GM23338 (cell line): ENCODE results near the gene COL18A1.

Experiments used
- CREB1 ChIP-seq: fragments of 250-450 bp; sonication (Bioruptor Pico); IDR thresholded peaks from 2 replicates; pipeline ENCODE4 v1.5.0; 2020; ENCODE audit warnings: low read depth, mild to moderate bottlenecking, moderate library complexity
- ETS1 ChIP-seq: IDR thresholded peaks from 2 replicates; pipeline ENCODE4 v1.6.1; 2016; ENCODE audit warnings: antibody characterized with exemption
- EZH2 ChIP-seq: fragments of 200-600 bp; sonication (generic); IDR thresholded peaks from one replicate; pipeline ENCODE4 v1.8.0; 2017; ENCODE audit warnings: antibody characterized with exemption, mild to moderate bottlenecking, low read depth; ENCODE audit not compliant: unreplicated experiment
- EZH2phosphoT487 ChIP-seq: fragments of 200-600 bp; sonication (generic); IDR thresholded peaks from one replicate; pipeline ENCODE4 v1.8.1; 2018; ENCODE audit warnings: antibody characterized with exemption; ENCODE audit not compliant: unreplicated experiment
- NANOG ChIP-seq: IDR thresholded peaks from 2 replicates; pipeline ENCODE4 v1.6.1; 2016; ENCODE audit warnings: antibody characterized with exemption, borderline replicate concordance
- POLR2AphosphoS5 ChIP-seq: IDR thresholded peaks from 2 replicates; pipeline ENCODE4 v1.6.1; 2016; ENCODE audit warnings: antibody characterized with exemption, low read depth
- REST ChIP-seq: IDR thresholded peaks from one replicate; pipeline ENCODE4 v1.6.1; 2018; ENCODE audit warnings: antibody characterized with exemption; ENCODE audit not compliant: unreplicated experiment
- STAT1 ChIP-seq: IDR thresholded peaks from one replicate; pipeline ENCODE4 v1.6.1; 2016; ENCODE audit warnings: antibody characterized with exemption; ENCODE audit not compliant: unreplicated experiment
- ZNF114 ChIP-seq: fragments of 250-450 bp; sonication (Bioruptor Pico); IDR thresholded peaks from 2 replicates; pipeline ENCODE4 v1.5.0; 2020; ENCODE audit warnings: mild to moderate bottlenecking, moderate library complexity
- ZNF331 ChIP-seq: fragments of 250-450 bp; sonication (Bioruptor Pico); IDR thresholded peaks from 2 replicates; pipeline ENCODE4 v1.5.0; 2020; ENCODE audit warnings: low read depth, mild to moderate bottlenecking, moderate library complexity
- TF ChIP-seq, protein P1 (sequence below), 2 experiments: fragments of 200-600 bp in 1 of 2; sonication (generic) in 1 of 2; conservative IDR thresholded peaks; 2 replicates each; pipeline versions ENCODE4 v1.5.1 to v1.6.1; 2016 to 2017; ENCODE audit warnings: antibody characterized with exemption in 2 of 2, low read depth in 2 of 2, mild to moderate bottlenecking in 2 of 2, moderate library complexity in 1 of 2

GRCh38 chr21:45430521-45431501, 25.8 kb downstream of the COL18A1 start:
- TF ChIP-seq EZH2phosphoT487 (no peak), POLR2AphosphoS5 (no peak), CREB1 (CRISPR knock-in tag) (no peak), REST (no peak), EZH2 (no peak), ETS1 (no peak), ZNF331 (CRISPR knock-in tag) (no peak), ZNF114 (CRISPR knock-in tag) (no peak), NANOG (no peak), STAT1 (no peak)
- TF ChIP-seq, protein P1, sequence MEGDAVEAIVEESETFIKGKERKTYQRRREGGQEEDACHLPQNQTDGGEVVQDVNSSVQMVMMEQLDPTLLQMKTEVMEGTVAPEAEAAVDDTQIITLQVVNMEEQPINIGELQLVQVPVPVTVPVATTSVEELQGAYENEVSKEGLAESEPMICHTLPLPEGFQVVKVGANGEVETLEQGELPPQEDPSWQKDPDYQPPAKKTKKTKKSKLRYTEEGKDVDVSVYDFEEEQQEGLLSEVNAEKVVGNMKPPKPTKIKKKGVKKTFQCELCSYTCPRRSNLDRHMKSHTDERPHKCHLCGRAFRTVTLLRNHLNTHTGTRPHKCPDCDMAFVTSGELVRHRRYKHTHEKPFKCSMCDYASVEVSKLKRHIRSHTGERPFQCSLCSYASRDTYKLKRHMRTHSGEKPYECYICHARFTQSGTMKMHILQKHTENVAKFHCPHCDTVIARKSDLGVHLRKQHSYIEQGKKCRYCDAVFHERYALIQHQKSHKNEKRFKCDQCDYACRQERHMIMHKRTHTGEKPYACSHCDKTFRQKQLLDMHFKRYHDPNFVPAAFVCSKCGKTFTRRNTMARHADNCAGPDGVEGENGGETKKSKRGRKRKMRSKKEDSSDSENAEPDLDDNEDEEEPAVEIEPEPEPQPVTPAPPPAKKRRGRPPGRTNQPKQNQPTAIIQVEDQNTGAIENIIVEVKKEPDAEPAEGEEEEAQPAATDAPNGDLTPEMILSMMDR (conservative IDR thresholded peaks at IDR 0.05; ENCODE audit: low read depth in 2 of 2) = no peak
